Lower leg skin (tissue), 3 donors: ENCODE results near the gene INPP4B.

Experiments
- CTCF ChIP-seq, 3 donors: fragments of 450-650 bp; IDR thresholded peaks; one replicate each; pipeline ENCODE4 v1.5.1; 2016; ENCODE audit warnings: antibody characterized with exemption in 3 of 3, mild to moderate bottlenecking in 3 of 3, moderate library complexity in 2 of 3
- POLR2A ChIP-seq, 2 donors: fragments of 450-650 bp; IDR thresholded peaks; one replicate each; pipeline ENCODE4 v1.6.1; 2016 to 2017; ENCODE audit warnings: antibody characterized with exemption in 2 of 2, mild to moderate bottlenecking in 1 of 2, moderate library complexity in 1 of 2

GRCh38 chr4:142660728-142661127 is 185.4 kb downstream of the INPP4B start:
- TF ChIP-seq CTCF (IDR thresholded peaks at IDR 0.05), result no peak
- no peak for TF ChIP-seq POLR2A (IDR thresholded peaks at IDR 0.05)
